Left lobe of liver (tissue), 2 donors: ENCODE data around the gene ZNF747. TPM values are rescaled to one million over a fixed set of nuclear protein-coding genes. Genes with fewer than 3 reads are reported as not detected.
A peak's percentile ranks its signal among the peaks of the same experiment; 100 is the strongest.
"Not testable (repeated sequence)": the region's sequence is repeated elsewhere in the genome, so short reads cannot be mapped to it uniquely, and the experiment has no call there.

Experiments
- ATAC-seq: fragments of 200-7000 bp; cut with Tn5 transposase; one replicate; pipeline ENCODE4 v1.9.1; 2020; ENCODE audit warnings: mild to moderate bottlenecking, moderate library complexity
- DNase-seq: peaks from one replicate; pipeline ENCODE4 v3.0.0-alpha.2; 2020; ENCODE audit warnings: low spot score
- total RNA-seq: library from RNA; stranded (reverse); gene quantifications from one replicate; pipeline ENCODE4 v1.2.1, GENCODE V29; 2021
- donor health status: DM: no; HTN: no; CAD: no; lungs with moderate emphysema.
- donor health status: DM: no; HTN: yes; CAD: no.

The ZNF747 gene
- total RNA-seq, 1 donor from 2014 or later: 7.1 TPM

- DNase-seq: no peak
- no peak for ATAC-seq
These were observed 24.2 kb upstream of the ZNF747 start for GRCh38 chr16:30558789-30559377.

GRCh38 chr16:30557957-30558788 lies 23.5 kb upstream of the ZNF747 start, which contains the start of gene ZNF764:
Gene ZNF764 (minus strand): TSS chr16:30558374. CDS start chr16:30558182, 192 bp downstream.
- DNase-seq (peak; percentile 99), ATAC-seq (peak; percentile 92)

GRCh38 chr16:30557707-30557956 lies 23.0 kb upstream of the ZNF747 start:
- ATAC-seq: peak; percentile 1
- no peak for DNase-seq

- no peak for DNase-seq
These were observed 21.4 kb upstream of the ZNF747 start for GRCh38 chr16:30556125-30556473.

GRCh38 chr16:30555315-30556124 lies 20.9 kb upstream of the ZNF747 start:
- DNase-seq: no peak

More at GRCh38 chr16:30556125-30556473, 21.4 kb upstream of the ZNF747 start:
- ATAC-seq: no peak

GRCh38 chr16:30554557-30555314 lies 20.1 kb upstream of the ZNF747 start:
- DNase-seq (no peak), ATAC-seq (no peak)

More at GRCh38 chr16:30555315-30556124, 20.9 kb upstream of the ZNF747 start:
- ATAC-seq: no peak

GRCh38 chr16:30553393-30553899 lies 18.8 kb upstream of the ZNF747 start:
- ATAC-seq (no peak), DNase-seq (no peak)

- DNase-seq (no peak), ATAC-seq (no peak)
These were observed 18.3 kb upstream of the ZNF747 start for GRCh38 chr16:30552956-30553355.

- DNase-seq (no peak), ATAC-seq (no peak)
These were observed 17.1 kb upstream of the ZNF747 start for GRCh38 chr16:30551781-30552180.

- DNase-seq: no peak
- ATAC-seq: no peak
These were observed 14.0 kb upstream of the ZNF747 start for GRCh38 chr16:30548416-30549253.

GRCh38 chr16:30546115-30546514 lies 11.5 kb upstream of the ZNF747 start:
- ATAC-seq: peak; percentile 21

GRCh38 chr16:30543067-30543466 lies 8.4 kb upstream of the ZNF747 start:
- ATAC-seq: no peak
- DNase-seq: no peak

More at GRCh38 chr16:30546115-30546514, 11.5 kb upstream of the ZNF747 start:
- no peak for DNase-seq

- DNase-seq (no peak), ATAC-seq (no peak)
These were observed 7.1 kb upstream of the ZNF747 start for GRCh38 chr16:30541502-30542329.

GRCh38 chr16:30540916-30541464 lies 6.3 kb upstream of the ZNF747 start:
- ATAC-seq, DNase-seq: not testable (repeated sequence)

GRCh38 chr16:30539986-30540526 lies 5.4 kb upstream of the ZNF747 start:
- ATAC-seq, DNase-seq: not testable (repeated sequence)

GRCh38 chr16:30539000-30539964 lies 4.6 kb upstream of the ZNF747 start:
- DNase-seq (no peak), ATAC-seq (no peak)

- not testable (repeated sequence) for DNase-seq, ATAC-seq
These were observed 1.9 kb upstream of the ZNF747 start for GRCh38 chr16:30536391-30537024.
